ENCODE data around the gene GPR146. TPM values are rescaled to one million over a fixed set of nuclear protein-coding genes. Genes with fewer than 3 reads are reported as not detected.

Gene GPR146
- total and polyA plus RNA-seq, 2 of the 8 experiments (the other 6 are each of a cell fraction or from before 2014, with no cell fraction given): 1.8 to 2.7 TPM

DNA sequence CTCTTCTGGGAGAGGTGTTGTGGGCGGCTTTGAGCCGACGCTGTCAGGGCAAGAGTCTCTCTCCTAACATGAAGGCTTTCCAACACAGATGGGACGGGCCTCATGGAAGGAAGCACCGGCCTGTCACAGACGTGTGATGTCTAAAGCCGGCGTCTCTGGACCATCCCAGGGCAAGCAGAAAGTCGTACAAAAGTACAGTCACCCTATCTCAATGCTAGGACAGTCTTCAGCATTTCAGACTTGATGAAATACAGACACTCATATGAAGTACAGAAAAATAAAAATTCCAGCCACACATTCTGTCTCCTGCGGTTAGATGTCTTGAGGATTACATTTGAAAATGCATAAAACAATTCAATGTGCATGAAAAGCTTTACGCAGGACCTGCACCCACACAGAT, 30.8 kb upstream of the GPR146 start:
- H2BK15ac ChIP-seq (ENCODE audit: low read length): no peak overlapping the region
- no peak overlapping the region for H4K91ac ChIP-seq (replicated peaks; ENCODE audit: insufficient read length, low read length)
- 95% methylated on average over 11 of the region's 11 CpGs; no CpG with 5 or more reads in 1 of the 2 experiments for WGBS, 2 experiments (ENCODE audit: extremely low coverage in 1 of 2, insufficient coverage in 1 of 2, insufficient read length in 1 of 2, insufficient replicate concordance in 2 of 2, low coverage in 1 of 2, low lambda C conversion rate in 2 of 2, missing lambda C conversion rate in 1 of 2)
- H3K27ac ChIP-seq (ENCODE audit: low read depth, low read length): no peak overlapping the region
- ChIA-PET POLR2A (ENCODE audit: partially characterized antibody) (interaction anchor here (0.8 kb wide), 1 partner anchor 9 kb away, joined by 3 read pairs; no protein-coding TSS in a partner anchor), CTCF (ENCODE audit: partially characterized antibody) (interaction anchor here (1.7 to 1.9 kb wide), 2 partner anchors 11 to 20 kb away, joined by 3 to 10 read pairs; no protein-coding TSS in a partner anchor)
- H4K5ac ChIP-seq (ENCODE audit: insufficient read length, low read depth, low read length): no peak overlapping the region
- H3K27me3 ChIP-seq (replicated peaks in 1 of 4; ENCODE audit: control insufficient read depth in 3 of 4, extremely low read depth in 1 of 4, insufficient read depth in 3 of 4, low read length in 3 of 4): no peaks in the 10 kb centered on the region
- H2BK5ac ChIP-seq (ENCODE audit: low read depth, low read length): no peak overlapping the region
- no peak for FAIRE-seq
- H2AK5ac ChIP-seq (ENCODE audit: low read depth, low read length): no peak overlapping the region
- TF ChIP-seq YY1 (IDR thresholded peaks at IDR 0.05; ENCODE audit: low read depth, low read length) (no peak), EGR1 (IDR thresholded peaks at IDR 0.05; ENCODE audit: borderline replicate concordance, low read depth, low read length) (no peak), RNF2 (IDR thresholded peaks at IDR 0.05; ENCODE audit: borderline replicate concordance, low read depth, low read length, missing control alignments, poor library complexity, severe bottlenecking) (no peak), SIX5 (IDR thresholded peaks at IDR 0.05; ENCODE audit: low read depth, low read length) (no peak), SRF (IDR thresholded peaks at IDR 0.05; ENCODE audit: low read depth, low read length) (no peak)
- TF ChIP-seq, protein P1, sequence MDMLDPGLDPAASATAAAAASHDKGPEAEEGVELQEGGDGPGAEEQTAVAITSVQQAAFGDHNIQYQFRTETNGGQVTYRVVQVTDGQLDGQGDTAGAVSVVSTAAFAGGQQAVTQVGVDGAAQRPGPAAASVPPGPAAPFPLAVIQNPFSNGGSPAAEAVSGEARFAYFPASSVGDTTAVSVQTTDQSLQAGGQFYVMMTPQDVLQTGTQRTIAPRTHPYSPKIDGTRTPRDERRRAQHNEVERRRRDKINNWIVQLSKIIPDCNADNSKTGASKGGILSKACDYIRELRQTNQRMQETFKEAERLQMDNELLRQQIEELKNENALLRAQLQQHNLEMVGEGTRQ (IDR thresholded peaks at IDR 0.05; ENCODE audit: low read length): no peak
- TF ChIP-seq, protein P2, sequence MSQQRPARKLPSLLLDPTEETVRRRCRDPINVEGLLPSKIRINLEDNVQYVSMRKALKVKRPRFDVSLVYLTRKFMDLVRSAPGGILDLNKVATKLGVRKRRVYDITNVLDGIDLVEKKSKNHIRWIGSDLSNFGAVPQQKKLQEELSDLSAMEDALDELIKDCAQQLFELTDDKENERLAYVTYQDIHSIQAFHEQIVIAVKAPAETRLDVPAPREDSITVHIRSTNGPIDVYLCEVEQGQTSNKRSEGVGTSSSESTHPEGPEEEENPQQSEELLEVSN (IDR thresholded peaks at IDR 0.05): no peak
- TF ChIP-seq, protein P3, sequence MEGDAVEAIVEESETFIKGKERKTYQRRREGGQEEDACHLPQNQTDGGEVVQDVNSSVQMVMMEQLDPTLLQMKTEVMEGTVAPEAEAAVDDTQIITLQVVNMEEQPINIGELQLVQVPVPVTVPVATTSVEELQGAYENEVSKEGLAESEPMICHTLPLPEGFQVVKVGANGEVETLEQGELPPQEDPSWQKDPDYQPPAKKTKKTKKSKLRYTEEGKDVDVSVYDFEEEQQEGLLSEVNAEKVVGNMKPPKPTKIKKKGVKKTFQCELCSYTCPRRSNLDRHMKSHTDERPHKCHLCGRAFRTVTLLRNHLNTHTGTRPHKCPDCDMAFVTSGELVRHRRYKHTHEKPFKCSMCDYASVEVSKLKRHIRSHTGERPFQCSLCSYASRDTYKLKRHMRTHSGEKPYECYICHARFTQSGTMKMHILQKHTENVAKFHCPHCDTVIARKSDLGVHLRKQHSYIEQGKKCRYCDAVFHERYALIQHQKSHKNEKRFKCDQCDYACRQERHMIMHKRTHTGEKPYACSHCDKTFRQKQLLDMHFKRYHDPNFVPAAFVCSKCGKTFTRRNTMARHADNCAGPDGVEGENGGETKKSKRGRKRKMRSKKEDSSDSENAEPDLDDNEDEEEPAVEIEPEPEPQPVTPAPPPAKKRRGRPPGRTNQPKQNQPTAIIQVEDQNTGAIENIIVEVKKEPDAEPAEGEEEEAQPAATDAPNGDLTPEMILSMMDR (IDR thresholded peaks at IDR 0.05; ENCODE audit: control extremely low read depth in 1 of 3, insufficient read depth in 1 of 3, low read depth in 1 of 3, low read length in 3 of 3): no peak
- H3K4me2 ChIP-seq (ENCODE audit: insufficient read depth in 1 of 2, low read depth in 2 of 2, low read length in 2 of 2): no peak overlapping the region
- H2AFZ ChIP-seq (ENCODE audit: low read length): no peak overlapping the region
- peaks cover 10% of the 10 kb centered on the region for H3K79me1 ChIP-seq (ENCODE audit: low read depth, low read length)
- H4K8ac ChIP-seq (ENCODE audit: extremely low read depth, insufficient read depth, low read length): no peak overlapping the region
- H3K14ac ChIP-seq (ENCODE audit: insufficient read length): no peak overlapping the region
- no peak overlapping the region for H3K4ac ChIP-seq (replicated peaks; ENCODE audit: insufficient read length, low read depth, low read length)
- no peak overlapping the region for H3K23ac ChIP-seq (ENCODE audit: insufficient read length)
- H3K36me3 ChIP-seq (ENCODE audit: control insufficient read depth in 2 of 4, insufficient read depth in 4 of 4, low read length in 3 of 4): peaks cover 0 to 7% (median 0%) of the 10 kb centered on the region in 4 experiments; a peak in 3 of 8 replicates
- no peak overlapping the region for H3K56ac ChIP-seq (replicated peaks; ENCODE audit: insufficient read length, low read depth, low read length)
- DNase-seq (ENCODE audit: low read depth in 1 of 2, low spot score in 2 of 2): no peak
- no peak overlapping the region for H2BK20ac ChIP-seq (ENCODE audit: low read length)
- H3K4me1 ChIP-seq (replicated peaks in 1 of 4; ENCODE audit: control insufficient read depth in 3 of 4, insufficient read depth in 4 of 4, low read length in 3 of 4): no peaks in the 10 kb centered on the region
- no peak overlapping the region for H2BK120ac ChIP-seq (replicated peaks; ENCODE audit: low read depth, low read length)
- no peak overlapping the region for H2BK12ac ChIP-seq (ENCODE audit: low read depth, low read length)
- no peak overlapping the region for H3K4me3 ChIP-seq (ENCODE audit: extremely low read depth in 1 of 4, insufficient read depth in 2 of 4, low read depth in 3 of 4, low read length in 4 of 4)
- H3K23me2 ChIP-seq (ENCODE audit: low read depth, low read length): peaks cover 8% of the 10 kb centered on the region; the same call in 1 of the 2 replicates
- H3K18ac ChIP-seq (ENCODE audit: extremely low read depth, low read length): no peak overlapping the region
- H3K9ac ChIP-seq (replicated peaks in 1 of 4; ENCODE audit: extremely low read depth in 1 of 4, low read depth in 3 of 4, low read length in 3 of 4): no peak overlapping the region
- peaks cover 3 to 10% of the 10 kb centered on the region in 2 experiments for H4K20me1 ChIP-seq (replicated peaks in 1 of 2; ENCODE audit: control insufficient read depth in 1 of 2, insufficient read depth in 2 of 2, low read length in 2 of 2)
- peaks cover 0 to 3% of the 10 kb centered on the region in 2 experiments; a peak in 1 of 4 replicates for H3K79me2 ChIP-seq (ENCODE audit: control insufficient read depth in 1 of 2, insufficient read depth in 2 of 2, low read length in 2 of 2)
- H3K9me3 ChIP-seq (ENCODE audit: insufficient read depth in 2 of 2, low read depth in 1 of 2, low read length in 1 of 2): peaks cover 0 to 8% of the 10 kb centered on the region in 2 experiments; a peak in 1 of 4 replicates

Measured in H1 (cell line).